Measurements from ENCODE around the gene ATP6V0D1.
"Not testable (repeated sequence)": the region's sequence is repeated elsewhere in the genome, so short reads cannot be mapped to it uniquely, and the experiment has no call there.

ATP6V0D1 gene

DNA sequence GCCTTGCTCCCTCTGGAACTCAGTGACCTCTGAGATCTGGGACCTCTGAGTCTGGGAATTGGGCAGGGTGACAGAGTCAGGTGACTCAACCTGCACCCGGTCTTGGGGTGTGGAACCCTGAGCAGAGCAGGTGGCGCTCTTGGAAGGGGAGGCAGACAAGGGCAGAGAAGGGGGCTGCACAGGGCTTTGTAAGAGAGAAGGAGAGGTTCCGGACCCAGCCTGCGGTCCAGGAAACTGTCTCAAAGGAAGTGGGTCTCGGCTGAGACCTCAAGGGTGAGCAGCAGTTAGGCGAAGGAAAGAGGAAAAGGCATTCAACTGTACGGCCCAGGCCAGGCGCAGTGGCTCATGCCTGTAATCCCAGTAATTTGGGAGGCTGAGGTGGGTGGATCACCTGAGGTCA is 37.7 kb upstream of the ATP6V0D1 start:
- H3K36me3 ChIP-seq (ENCODE audit: control insufficient read depth, insufficient read depth, low read length) = no peaks in the 10 kb centered on the region
- H3K9me3 ChIP-seq (ENCODE audit: control insufficient read depth, insufficient read depth, low read length) = no peaks in the 10 kb centered on the region
- H3K4me1 ChIP-seq (ENCODE audit: control insufficient read depth, insufficient read depth, low read length) = no peaks in the 10 kb centered on the region
- no peak overlapping the region for H3K9ac ChIP-seq (ENCODE audit: low read depth, low read length)
- peaks cover 18% of the 10 kb centered on the region for H3K27me3 ChIP-seq (ENCODE audit: control insufficient read depth, insufficient read depth, low read length)
- H3K27ac ChIP-seq (ENCODE audit: low read depth, low read length) = no peak overlapping the region
- H3K4me3 ChIP-seq (ENCODE audit: low read depth, low read length) = no peak overlapping the region

DNA sequence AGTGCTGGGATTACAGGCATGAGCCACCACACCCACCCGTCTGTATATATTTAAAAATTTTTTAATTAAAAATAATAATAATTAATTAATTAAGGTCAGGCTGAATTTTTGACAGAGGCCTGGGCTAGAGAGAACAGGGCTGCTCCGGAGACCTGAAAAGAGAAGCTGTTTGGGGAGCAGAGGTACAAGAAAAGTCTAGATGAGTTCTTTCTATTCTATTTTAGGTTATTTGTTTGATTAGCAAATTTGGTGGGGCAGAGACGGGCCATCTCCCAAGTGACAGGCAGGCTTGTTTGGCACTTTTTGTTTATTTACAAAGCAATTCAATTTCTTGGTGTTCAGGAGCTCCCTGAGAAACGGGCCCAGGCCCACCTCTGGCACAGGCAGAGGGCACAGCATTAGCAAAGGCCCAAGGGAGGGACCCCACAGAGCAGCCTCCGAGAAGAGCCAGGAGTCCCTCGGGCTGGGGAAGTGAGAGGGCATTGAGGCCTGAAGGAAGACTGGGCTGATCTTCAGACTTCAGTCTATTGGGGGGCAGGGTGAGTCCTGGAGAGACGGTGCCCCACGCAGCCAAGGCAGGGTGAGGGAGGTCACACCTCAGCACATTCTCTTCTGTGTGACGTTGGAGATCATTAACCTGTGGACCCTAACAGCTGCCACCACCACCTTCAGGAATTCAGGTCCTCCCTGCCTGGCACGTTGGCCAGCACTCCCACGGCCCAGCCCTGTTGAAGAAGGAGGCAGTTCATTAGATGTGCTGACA is 36.9 kb upstream of the ATP6V0D1 start:
- Histone ChIP-seq H3K9me3 (ENCODE audit: control insufficient read depth, insufficient read depth, low read length) (no peaks in the 10 kb centered on the region), H3K36me3 (ENCODE audit: control insufficient read depth, insufficient read depth, low read length) (no peaks in the 10 kb centered on the region), H3K9ac (ENCODE audit: low read depth, low read length) (no peak overlapping the region), H3K27ac (ENCODE audit: low read depth, low read length) (no peak overlapping the region), H3K27me3 (ENCODE audit: control insufficient read depth, insufficient read depth, low read length) (peaks cover 11% of the 10 kb centered on the region), H3K4me3 (ENCODE audit: low read depth, low read length) (no peak overlapping the region), H3K4me1 (ENCODE audit: control insufficient read depth, insufficient read depth, low read length) (no peaks in the 10 kb centered on the region)

DNA sequence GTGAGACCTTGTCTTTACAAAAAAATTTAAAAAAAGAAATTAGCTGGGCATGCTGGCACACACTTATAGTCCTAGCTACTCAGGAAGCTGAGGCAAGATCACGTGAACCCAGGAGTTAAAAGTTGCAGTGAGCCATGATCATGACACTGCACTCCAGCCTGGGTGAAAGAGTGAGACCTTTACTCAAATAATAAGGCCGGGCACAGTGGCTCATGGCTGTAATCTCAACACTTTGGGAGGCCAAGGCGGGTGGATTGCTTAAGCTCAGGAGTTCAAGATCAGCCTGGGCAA is 36.1 kb upstream of the ATP6V0D1 start:
- no peak overlapping the region for H3K4me3 ChIP-seq (ENCODE audit: low read depth, low read length)
- H3K4me1 ChIP-seq (ENCODE audit: control insufficient read depth, insufficient read depth, low read length) = no peaks in the 10 kb centered on the region

DNA sequence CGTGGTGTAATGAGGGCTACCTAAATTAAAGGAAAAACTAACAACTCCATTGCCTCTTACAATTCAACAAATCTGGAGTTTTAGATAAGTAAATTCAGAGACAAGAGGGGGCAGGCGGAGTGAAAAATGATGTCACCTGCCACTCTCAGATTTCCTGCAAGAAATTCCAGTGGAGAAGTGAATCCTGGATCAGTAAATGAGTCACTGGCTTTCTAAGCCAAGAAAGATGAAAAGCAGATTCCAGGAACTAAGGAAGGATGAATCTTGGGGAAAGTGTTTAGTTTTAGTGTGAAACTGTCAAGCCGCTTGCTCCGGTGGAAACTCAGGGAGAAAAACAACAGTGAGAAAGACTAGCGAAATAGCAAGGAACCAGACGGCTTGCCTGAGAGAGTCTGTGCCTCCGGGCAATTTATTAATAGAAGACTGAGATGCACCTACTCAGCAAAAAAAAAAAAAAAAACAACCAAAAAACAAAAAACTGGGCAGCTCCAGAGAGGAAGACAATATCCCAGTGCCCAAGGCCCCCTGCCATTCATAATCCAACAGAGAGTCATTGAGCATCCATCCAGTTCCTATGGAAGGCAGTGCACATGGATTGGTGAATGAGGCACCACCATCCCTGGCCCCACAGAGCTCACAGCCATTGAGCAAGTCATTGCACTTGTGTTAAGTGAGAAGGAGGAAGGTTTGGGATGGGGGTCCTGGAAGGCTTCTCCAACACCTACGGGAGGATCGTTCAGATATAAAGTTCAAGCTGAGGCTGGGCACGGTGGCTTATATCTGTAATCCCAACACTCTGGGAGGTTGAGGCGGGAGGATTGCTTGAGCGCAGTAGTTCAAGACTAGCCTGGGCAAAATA is 35.6 kb upstream of the ATP6V0D1 start:
- H3K4me3 ChIP-seq (ENCODE audit: low read depth, low read length) = no peak overlapping the region
- no peaks in the 10 kb centered on the region for H3K9me3 ChIP-seq (ENCODE audit: control insufficient read depth, insufficient read depth, low read length)
- H3K4me1 ChIP-seq (ENCODE audit: control insufficient read depth, insufficient read depth, low read length) = no peaks in the 10 kb centered on the region
- peaks cover 9% of the 10 kb centered on the region for H3K27me3 ChIP-seq (ENCODE audit: control insufficient read depth, insufficient read depth, low read length)
- no peaks in the 10 kb centered on the region for H3K36me3 ChIP-seq (ENCODE audit: control insufficient read depth, insufficient read depth, low read length)
- no peak overlapping the region for H3K27ac ChIP-seq (ENCODE audit: low read depth, low read length)
- H3K9ac ChIP-seq (ENCODE audit: low read depth, low read length) = no peak overlapping the region

More for the DNA sequence above, 36.1 kb upstream of the ATP6V0D1 start:
- no peak overlapping the region for H3K27ac ChIP-seq (ENCODE audit: low read depth, low read length)
- H3K36me3 ChIP-seq (ENCODE audit: control insufficient read depth, insufficient read depth, low read length) = no peaks in the 10 kb centered on the region
- no peak overlapping the region for H3K9ac ChIP-seq (ENCODE audit: low read depth, low read length)
- peaks cover 9% of the 10 kb centered on the region for H3K27me3 ChIP-seq (ENCODE audit: control insufficient read depth, insufficient read depth, low read length)
- H3K9me3 ChIP-seq (ENCODE audit: control insufficient read depth, insufficient read depth, low read length) = no peaks in the 10 kb centered on the region

DNA sequence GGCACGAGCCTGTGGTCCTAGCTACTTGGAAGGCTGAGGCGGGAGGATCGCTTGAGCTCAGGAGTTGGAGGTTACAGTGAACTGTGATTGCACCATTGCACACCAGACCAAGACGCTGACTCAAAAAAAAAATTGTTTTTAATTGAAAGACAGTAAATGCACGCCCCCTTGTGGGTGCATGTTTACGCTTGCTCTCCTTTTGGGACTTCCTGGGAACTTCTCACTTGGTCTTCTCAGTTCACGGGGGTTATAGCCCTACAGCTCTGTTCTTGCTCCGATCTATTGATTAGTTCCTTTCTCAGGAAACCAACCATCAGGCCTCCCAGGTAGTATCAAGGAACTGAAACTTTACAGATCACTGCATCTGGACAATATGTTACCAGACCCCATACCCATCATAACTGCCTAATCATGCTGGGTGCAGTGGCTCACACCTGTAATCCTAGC is 33.4 kb upstream of the ATP6V0D1 start:
- no peak overlapping the region for H3K4me3 ChIP-seq (ENCODE audit: low read depth, low read length)
- H3K9me3 ChIP-seq (ENCODE audit: control insufficient read depth, insufficient read depth, low read length) = no peaks in the 10 kb centered on the region
- peaks cover 7% of the 10 kb centered on the region for H3K27me3 ChIP-seq (ENCODE audit: control insufficient read depth, insufficient read depth, low read length)
- H3K4me1 ChIP-seq (ENCODE audit: control insufficient read depth, insufficient read depth, low read length) = no peaks in the 10 kb centered on the region
- H3K9ac ChIP-seq (ENCODE audit: low read depth, low read length) = no peak overlapping the region
- no peaks in the 10 kb centered on the region for H3K36me3 ChIP-seq (ENCODE audit: control insufficient read depth, insufficient read depth, low read length)
- no peak overlapping the region for H3K27ac ChIP-seq (ENCODE audit: low read depth, low read length)

DNA sequence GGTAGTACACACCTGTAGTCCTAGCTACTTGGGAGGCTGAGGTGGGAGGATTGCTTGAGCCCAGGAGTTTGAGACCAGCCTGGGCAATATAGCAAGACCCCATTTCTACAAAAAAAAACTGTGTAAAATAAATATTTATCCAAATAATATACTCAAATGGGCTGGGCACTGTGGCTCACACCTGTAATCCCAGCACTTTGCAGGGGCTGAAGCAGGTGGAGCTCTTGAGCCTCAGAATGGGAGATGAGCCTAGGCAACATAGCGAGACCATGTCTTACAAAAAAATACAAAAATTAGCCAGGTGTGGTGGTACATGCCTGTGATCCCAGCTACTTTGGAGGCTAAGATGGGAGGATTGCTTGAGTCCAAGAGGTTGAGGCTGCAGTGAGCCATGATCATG is 32.9 kb upstream of the ATP6V0D1 start:
- not testable (repeated sequence) for H3K4me3 ChIP-seq (ENCODE audit: low read depth, low read length); H3K27me3 ChIP-seq (ENCODE audit: control insufficient read depth, insufficient read depth, low read length); H3K4me1 ChIP-seq (ENCODE audit: control insufficient read depth, insufficient read depth, low read length); H3K9me3 ChIP-seq (ENCODE audit: control insufficient read depth, insufficient read depth, low read length); H3K9ac ChIP-seq (ENCODE audit: low read depth, low read length); H3K27ac ChIP-seq (ENCODE audit: low read depth, low read length); H3K36me3 ChIP-seq (ENCODE audit: control insufficient read depth, insufficient read depth, low read length)

DNA sequence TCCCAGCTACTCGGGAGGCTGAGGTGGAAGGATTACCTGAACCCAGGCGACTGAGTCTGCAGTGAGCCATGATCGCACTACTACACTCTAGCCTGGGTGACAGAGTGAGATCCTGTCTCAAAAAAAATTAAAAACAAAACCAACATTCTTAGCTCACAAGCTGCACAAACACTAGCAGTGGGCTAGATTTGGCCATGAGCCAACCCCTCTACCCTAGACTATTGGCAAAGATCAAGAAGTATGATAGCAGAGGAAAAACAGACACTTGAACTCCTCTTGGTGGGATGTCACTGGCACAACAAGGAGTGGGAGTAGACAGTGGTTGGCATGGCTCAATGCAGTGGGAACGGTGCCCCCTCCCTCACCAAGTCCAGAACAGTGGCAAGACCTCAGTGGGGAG is 28.1 kb upstream of the ATP6V0D1 start:
- Histone ChIP-seq H3K4me3 (ENCODE audit: low read depth, low read length) (no peak overlapping the region), H3K9ac (ENCODE audit: low read depth, low read length) (no peak overlapping the region), H3K4me1 (ENCODE audit: control insufficient read depth, insufficient read depth, low read length) (0 out of 2 replicates have a peak, but pooled peaks cover 4% of the 10 kb centered on the region), H3K36me3 (ENCODE audit: control insufficient read depth, insufficient read depth, low read length) (no peaks in the 10 kb centered on the region), H3K27ac (ENCODE audit: low read depth, low read length) (no peak overlapping the region), H3K27me3 (ENCODE audit: control insufficient read depth, insufficient read depth, low read length) (no peaks in the 10 kb centered on the region), H3K9me3 (ENCODE audit: control insufficient read depth, insufficient read depth, low read length) (no peaks in the 10 kb centered on the region)

DNA sequence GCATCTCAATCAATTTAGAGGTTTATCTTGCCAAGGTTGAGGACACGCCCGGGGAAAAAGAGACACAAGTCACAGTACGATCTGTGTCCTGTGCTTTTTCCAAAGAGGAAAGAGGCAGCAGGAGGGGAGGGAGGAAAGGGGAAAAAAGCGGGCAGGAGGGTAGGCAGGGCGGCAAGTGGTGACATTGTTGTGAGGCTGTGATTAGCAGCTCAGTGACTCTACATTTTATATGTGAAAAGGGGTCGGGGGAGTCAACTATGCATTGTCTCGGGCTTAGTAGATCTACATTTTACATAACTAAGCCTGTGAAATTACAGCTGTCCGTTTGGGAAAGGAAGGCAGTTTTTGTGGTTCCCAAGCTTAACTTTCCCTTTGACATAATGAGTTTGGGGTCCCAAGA is 25.5 kb upstream of the ATP6V0D1 start:
- no peak overlapping the region for H3K9ac ChIP-seq (ENCODE audit: low read depth, low read length)
- H3K36me3 ChIP-seq (ENCODE audit: control insufficient read depth, insufficient read depth, low read length) = no peaks in the 10 kb centered on the region
- H3K27me3 ChIP-seq (ENCODE audit: control insufficient read depth, insufficient read depth, low read length) = no peaks in the 10 kb centered on the region
- no peak overlapping the region for H3K4me3 ChIP-seq (ENCODE audit: low read depth, low read length)
- 0 out of 2 replicates have a peak, but pooled peaks cover 4% of the 10 kb centered on the region for H3K4me1 ChIP-seq (ENCODE audit: control insufficient read depth, insufficient read depth, low read length)
- H3K9me3 ChIP-seq (ENCODE audit: control insufficient read depth, insufficient read depth, low read length) = no peaks in the 10 kb centered on the region
- H3K27ac ChIP-seq (ENCODE audit: low read depth, low read length) = no peak overlapping the region

DNA sequence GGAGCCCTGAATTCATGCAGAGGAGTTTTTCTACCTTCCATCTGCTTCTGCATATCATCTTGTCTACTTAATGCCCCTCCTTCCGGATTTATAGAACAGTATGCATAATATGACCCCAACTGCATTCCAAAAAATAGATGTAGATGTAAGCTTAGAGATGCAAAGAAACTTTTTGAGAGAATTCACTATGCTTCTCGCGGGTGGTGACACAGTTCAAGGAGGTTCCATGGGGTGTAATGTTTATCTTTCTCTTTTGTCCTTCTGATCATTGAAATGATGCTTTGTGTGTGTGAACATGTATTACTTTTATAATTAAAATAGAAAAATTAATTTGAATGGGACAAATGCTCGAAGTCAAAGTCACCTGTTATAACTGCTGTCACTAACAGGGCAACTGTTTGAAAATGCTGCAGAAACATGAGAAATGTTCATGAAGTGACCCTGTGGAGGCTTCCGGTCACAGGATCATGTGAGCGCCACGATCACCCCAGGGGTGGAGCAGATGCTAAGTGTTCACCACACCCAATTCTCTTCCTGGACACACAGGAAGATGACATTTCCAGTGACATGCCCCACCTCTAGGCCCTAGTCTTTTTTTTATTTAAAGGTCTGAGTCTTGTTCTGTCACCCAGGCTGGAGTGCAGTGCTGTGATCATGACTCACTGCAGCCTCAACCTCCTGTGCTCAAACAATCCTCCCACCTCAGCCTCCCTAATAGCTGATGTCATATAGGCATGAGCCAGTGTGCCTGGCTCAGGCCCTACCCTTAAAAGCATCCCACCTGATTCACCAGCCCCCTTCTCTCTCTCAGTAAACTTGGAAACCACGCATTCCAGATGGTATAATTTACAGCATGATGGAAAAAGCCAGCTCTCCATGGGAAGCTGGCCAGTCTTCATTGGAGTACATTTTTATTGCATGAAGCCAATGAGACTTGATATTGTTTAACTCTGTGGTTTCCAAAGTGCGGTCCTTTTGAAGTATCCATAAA is 23.4 kb upstream of the ATP6V0D1 start:
- Histone ChIP-seq H3K9me3 (ENCODE audit: control insufficient read depth, insufficient read depth, low read length) (no peaks in the 10 kb centered on the region), H3K27me3 (ENCODE audit: control insufficient read depth, insufficient read depth, low read length) (no peaks in the 10 kb centered on the region), H3K9ac (ENCODE audit: low read depth, low read length) (no peak overlapping the region), H3K4me1 (ENCODE audit: control insufficient read depth, insufficient read depth, low read length) (0 out of 2 replicates have a peak, but pooled peaks cover 4% of the 10 kb centered on the region), H3K27ac (ENCODE audit: low read depth, low read length) (no peak overlapping the region), H3K36me3 (ENCODE audit: control insufficient read depth, insufficient read depth, low read length) (no peaks in the 10 kb centered on the region), H3K4me3 (ENCODE audit: low read depth, low read length) (no peak overlapping the region)

DNA sequence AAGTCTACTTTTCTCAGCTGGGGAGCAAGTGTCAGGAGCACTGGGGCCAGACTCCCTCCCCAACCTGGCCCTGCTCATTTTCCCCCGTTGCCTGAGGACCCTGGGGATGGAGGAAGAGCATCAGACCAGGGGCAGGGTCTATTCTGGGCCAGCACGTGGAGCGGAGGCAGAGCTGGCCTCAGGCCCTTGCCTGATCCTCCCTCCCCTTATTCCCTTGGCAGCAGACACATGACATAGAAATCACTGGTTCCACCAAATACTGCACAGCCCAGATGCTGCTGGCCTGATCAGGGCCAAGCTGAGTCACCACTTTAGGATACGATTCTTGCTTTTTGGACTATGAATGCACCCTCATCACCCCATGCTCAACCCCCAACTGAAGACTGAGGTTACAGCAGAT is 18.1 kb upstream of the ATP6V0D1 start:
- Histone ChIP-seq H3K36me3 (ENCODE audit: control insufficient read depth, insufficient read depth, low read length) (no peaks in the 10 kb centered on the region), H3K27ac (ENCODE audit: low read depth, low read length) (no peak overlapping the region), H3K4me1 (ENCODE audit: control insufficient read depth, insufficient read depth, low read length) (no peaks in the 10 kb centered on the region), H3K4me3 (ENCODE audit: low read depth, low read length) (no peak overlapping the region), H3K27me3 (ENCODE audit: control insufficient read depth, insufficient read depth, low read length) (peaks cover 4% of the 10 kb centered on the region; the same call in 1 of the 2 replicates), H3K9me3 (ENCODE audit: control insufficient read depth, insufficient read depth, low read length) (no peaks in the 10 kb centered on the region), H3K9ac (ENCODE audit: low read depth, low read length) (no peak overlapping the region)
